Activated CD8-positive, alpha-beta memory T cell treated with anti-CD3 and anti-CD28 coated beads, Interleukin-2, amount 50 U/mL, for 24 hours (primary cell): ENCODE data around the gene CYP4B1.

Source experiments
- DNase-seq: peaks from one replicate; pipeline ENCODE4 v3.0.0-alpha.2; 2020; ENCODE audit errors: extremely low read depth

Gene CYP4B1

GRCh38 chr1:46793126-46793525, 5.7 kb upstream of the CYP4B1 start:
- DNase-seq: no peak

- DNase-seq: no peak
These were observed 963 bp upstream of the CYP4B1 start for GRCh38 chr1:46797696-46798470.

- no peak for DNase-seq
These were observed 1.9 kb downstream of the CYP4B1 start for GRCh38 chr1:46800742-46801141.

- no peak for DNase-seq
These were observed 2.6 kb downstream of the CYP4B1 start for GRCh38 chr1:46801323-46802055.

- DNase-seq: no peak
These were observed 3.2 kb downstream of the CYP4B1 start for GRCh38 chr1:46802081-46802480.

GRCh38 chr1:46802901-46803574, 4.2 kb downstream of the CYP4B1 start:
- DNase-seq: no peak

GRCh38 chr1:46804027-46804889, 5.4 kb downstream of the CYP4B1 start:
- DNase-seq: no peak

GRCh38 chr1:46804926-46805325, 6.1 kb downstream of the CYP4B1 start:
- DNase-seq: no peak

- no peak for DNase-seq
These were observed 6.9 kb downstream of the CYP4B1 start for GRCh38 chr1:46805755-46806154.

GRCh38 chr1:46806196-46807020, 7.6 kb downstream of the CYP4B1 start:
- no peak for DNase-seq

GRCh38 chr1:46807046-46807972, 8.5 kb downstream of the CYP4B1 start:
- DNase-seq: no peak

GRCh38 chr1:46809071-46809470, 10.2 kb downstream of the CYP4B1 start:
- DNase-seq: no peak

GRCh38 chr1:46809904-46810303, 11.1 kb downstream of the CYP4B1 start:
- no peak for DNase-seq

- DNase-seq: no peak
These were observed 11.8 kb downstream of the CYP4B1 start for GRCh38 chr1:46810596-46810995.

- DNase-seq: no peak
These were observed 12.2 kb downstream of the CYP4B1 start for GRCh38 chr1:46811053-46811452.

- DNase-seq: no peak
These were observed 13.5 kb downstream of the CYP4B1 start for GRCh38 chr1:46812065-46812963.

GRCh38 chr1:46812996-46813857, 14.4 kb downstream of the CYP4B1 start:
- no peak for DNase-seq
